GM12872 (cell line): ENCODE results near the gene REV3L.

Experiments
- CTCF ChIP-seq: IDR thresholded peaks from 3 replicates; pipeline ENCODE4 v1.5.1; 2011; ENCODE audit warnings: low read depth, mild to moderate bottlenecking, low read length, moderate library complexity; ENCODE audit not compliant: insufficient read depth

REV3L gene

GRCh38 chr6:111297776-111298175 lies 185.2 kb downstream of the REV3L start:
- no peak for TF ChIP-seq CTCF

GRCh38 chr6:111294374-111294967 lies 188.5 kb downstream of the REV3L start:
- no peak for TF ChIP-seq CTCF

- no peak for TF ChIP-seq CTCF
Observed at GRCh38 chr6:111291336-111292259, 191.4 kb downstream of the REV3L start.

GRCh38 chr6:111283707-111284106 lies 199.3 kb downstream of the REV3L start:
- TF ChIP-seq CTCF: no peak

- TF ChIP-seq CTCF: no peak
Observed at GRCh38 chr6:111282515-111282914, 200.5 kb downstream of the REV3L start.

GRCh38 chr6:111280445-111280955 lies 202.5 kb downstream of the REV3L start:
- no peak for TF ChIP-seq CTCF

GRCh38 chr6:111278731-111279130 lies 204.3 kb downstream of the REV3L start:
- no peak for TF ChIP-seq CTCF
